GM15510 (cell line): ENCODE measurements around the gene CUL1.

Experiments used
- POLR2A ChIP-seq: IDR thresholded peaks from 3 replicates; pipeline ENCODE4 v1.6.1; 2011; ENCODE audit warnings: borderline replicate concordance; ENCODE audit not compliant: insufficient read length; ENCODE audit errors: extremely low read depth

The CUL1 gene

DNA sequence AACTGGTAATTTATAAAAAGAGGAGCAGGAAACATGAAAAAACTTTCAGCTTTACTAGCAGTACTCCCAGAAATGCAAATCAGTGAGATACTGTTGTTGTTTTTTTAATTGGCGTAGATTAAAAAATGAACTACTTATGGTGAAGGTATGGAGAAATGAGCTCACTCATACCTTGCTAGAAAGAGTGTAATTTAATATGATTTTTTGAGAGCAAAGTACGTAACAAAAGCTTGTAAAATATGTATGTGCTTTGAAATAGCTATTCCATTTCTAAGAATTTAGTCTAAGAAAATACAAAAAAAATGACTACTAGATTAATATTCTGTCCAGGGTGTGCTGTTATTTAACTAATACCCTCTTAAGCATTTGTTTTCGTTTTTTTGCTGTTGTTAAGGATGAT, 5.5 kb downstream of the CUL1 start:
- TF ChIP-seq POLR2A = no peak

DNA sequence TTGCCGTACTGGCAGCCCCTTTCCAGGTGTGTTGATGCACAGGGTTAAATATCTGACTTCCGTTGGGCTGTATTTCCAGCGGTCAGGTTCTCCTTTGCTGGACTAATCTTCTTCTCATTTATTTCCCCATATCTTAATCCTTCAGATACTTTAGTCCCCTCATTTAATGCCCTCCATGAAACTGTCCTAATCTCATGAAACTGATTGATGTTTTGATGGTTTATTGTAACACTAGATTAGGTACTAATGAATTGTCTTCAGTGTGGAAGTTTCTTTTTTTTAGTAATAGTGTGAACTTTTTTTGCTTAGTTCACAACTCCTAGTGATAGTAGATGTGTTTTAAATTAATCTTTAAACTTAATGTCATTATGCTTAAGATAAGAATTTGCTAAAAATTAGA, 6.3 kb downstream of the CUL1 start:
- no peak for TF ChIP-seq POLR2A

DNA sequence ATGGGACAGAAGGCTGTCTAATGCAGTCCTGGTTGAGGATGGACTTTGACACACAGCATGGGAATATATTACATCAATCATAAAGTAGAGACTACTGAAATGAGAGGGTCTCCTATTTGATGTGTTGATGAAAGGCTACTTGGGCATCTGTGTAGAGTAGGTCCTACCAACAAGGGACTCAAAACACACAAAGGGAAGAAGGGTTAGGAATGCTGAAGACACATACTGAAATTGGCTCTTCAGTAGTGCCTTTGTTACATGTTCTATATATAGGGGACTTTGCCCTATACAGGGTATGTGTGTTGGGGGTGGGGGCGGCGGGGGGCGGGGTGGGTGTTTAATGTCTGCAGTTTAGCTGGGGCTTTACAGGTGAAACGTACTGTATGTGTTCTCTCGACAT, 7.7 kb downstream of the CUL1 start:
- TF ChIP-seq POLR2A = no peak

DNA sequence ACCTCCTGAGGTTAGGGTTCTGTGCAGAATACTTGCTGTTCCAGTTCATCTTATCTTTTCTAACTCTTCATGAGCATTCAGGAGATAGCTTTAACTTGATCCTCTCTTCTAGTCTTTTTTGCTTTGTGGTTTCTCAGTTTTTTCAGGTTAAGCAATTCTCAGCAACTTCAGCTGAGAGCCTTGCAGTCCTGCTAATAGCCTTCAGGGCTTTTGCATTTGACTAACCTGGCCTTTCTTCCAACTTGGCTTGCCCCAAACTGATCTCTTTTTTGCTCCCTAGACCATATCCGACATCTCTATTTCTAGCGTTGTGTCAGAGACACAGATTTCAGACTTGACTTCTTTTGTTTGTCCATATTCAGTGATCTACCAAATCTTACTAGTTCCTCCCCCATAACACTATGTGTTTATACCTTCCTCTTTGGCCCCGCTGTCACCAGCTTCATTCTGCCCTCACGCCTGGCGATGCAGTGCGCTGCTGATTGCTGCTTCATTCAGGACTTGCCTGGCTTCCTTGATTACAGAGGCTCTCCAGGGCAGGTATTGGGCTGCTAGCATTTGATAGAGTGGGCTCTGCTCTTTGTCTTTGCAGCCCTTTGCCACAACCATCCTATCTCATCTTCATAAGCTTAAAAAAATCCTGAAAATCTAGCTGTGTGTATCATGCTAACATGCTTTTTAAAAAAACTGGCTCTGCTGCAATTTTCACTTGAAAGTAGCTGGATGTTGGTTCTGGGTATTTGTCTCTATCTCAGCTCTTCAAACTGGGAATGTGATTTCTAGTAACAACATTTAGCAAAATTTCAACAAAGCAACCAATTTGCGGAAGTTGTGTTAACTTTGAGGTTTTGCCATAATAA, 9.6 kb downstream of the CUL1 start:
- TF ChIP-seq POLR2A = no peak

DNA sequence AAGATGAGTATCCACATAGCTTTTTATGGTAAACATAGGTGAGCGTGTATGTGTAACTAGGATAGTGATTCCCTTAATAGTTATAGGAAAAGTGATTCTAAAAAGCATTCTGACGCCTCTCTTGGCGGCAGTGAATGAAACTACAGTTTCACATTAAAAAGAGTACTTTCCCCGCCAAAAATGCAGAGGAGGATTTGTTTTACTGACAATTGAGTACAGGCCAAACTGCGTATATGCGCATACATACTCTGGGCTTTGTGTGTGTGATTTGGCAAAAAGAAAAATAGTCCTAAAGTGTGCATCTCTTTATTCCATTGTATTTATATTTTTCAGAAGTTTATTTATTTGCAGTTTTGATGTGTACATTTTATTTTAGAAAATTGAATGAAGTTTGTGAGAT, 10.3 kb downstream of the CUL1 start:
- no peak for TF ChIP-seq POLR2A

DNA sequence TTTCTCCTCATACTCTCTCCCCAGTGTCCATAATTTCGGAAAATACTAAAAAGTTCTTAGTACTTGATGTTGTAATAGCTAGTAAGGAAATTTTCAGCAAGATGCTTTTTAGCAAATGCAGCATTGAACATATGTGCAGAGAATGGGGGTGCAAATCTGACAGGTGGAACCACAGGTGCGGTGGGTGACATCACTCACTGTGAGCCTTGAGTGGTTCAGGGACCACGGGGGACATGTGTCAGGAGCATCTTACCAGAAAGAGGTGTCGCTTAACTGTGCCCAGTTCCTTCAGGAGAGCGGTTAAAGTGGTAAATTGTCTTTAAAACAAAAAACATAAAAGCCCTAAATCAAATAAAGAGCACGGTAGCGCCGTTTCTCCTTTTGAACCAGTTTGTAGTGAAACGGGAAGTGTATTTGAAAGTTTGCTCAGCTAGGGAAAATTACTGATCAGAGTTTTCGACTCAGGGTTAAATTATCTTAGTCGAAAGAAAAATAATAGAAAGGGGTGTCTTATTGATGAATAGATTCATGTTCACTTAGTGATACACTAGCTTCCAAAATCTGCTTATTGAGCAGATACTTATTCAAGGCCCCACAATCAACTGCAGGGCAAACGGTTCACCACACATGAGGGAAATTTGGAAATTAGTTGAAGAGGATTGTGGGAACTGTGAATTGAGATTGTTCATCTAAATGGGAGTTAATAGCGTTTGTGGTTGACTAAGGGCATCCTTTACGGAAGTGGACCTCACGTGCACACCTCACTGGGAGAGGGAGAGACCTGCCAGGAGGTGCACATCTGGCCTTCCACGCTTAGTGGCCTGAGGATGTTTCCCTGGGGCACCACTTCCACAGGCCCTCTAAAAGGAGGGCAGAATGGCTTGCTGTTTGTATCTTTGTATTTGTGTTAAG, 12.7 kb downstream of the CUL1 start:
- no peak for TF ChIP-seq POLR2A

DNA sequence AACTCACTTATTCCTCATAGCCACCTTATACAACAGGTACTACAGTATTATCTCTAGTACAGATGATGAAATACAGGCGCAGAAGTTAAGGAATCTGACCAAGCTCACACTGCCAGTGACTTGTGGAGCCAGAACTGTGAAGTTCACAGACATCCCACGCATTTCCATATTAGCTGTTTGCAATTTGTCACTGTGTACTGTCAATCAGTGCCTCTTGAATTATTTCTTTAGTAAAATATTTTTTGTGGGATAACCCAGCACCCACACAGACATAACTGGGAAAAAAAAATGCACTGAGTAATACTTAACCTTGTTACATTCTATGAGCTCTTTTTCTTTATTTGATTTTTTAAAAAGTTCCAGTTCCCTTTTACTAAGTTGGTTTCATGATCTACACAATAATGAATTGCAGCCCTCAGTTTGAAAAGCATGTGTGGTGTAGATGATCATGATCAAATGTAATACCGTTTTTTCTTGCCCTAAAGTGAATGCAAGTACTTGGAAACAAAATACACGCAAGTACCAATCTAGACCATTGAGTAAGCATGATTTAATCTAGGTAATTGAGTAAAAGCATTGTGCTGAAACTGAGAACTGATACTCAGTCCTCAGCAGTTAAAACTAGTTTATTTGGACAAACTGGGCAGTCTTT, 14.1 kb downstream of the CUL1 start:
- TF ChIP-seq POLR2A = no peak

DNA sequence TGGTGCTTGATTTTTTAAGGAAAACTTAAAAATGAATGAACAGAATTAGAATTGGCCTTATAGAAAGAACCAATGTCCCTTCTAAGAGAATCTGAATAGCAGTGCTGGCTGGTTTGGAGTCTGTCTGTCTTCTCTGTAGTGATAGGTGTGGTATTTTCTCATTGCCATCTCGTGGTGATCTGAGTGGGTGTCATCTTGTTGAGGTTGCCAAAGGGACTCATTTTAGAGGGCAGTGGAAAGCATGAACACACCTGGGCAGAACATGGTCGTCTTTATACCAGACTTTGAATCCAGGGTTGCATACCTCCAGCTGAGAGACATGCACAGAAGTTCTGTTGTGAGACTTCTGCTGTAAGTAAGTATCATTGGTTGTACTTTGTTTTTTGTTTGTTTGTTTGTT, 15.8 kb downstream of the CUL1 start:
- TF ChIP-seq POLR2A = no peak

DNA sequence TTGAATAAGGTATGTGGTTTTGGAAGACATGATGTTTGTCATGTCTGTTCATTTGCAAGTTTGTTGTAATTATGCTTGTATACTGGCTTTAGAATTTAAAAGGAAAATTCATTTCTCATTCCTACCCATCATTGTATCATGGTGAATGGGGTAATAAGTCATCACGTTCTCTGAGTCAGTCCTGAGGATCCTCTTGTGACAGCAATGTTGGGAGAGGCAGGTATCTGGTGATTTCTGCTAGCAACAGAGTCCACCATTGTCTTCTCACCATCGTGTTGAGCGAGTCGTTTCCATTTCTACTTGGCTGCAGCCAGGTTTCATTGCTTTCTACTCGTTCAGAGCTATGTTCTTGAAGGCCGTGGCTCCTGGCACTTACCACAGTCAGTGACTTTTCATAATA, 16.3 kb downstream of the CUL1 start:
- no peak for TF ChIP-seq POLR2A

DNA sequence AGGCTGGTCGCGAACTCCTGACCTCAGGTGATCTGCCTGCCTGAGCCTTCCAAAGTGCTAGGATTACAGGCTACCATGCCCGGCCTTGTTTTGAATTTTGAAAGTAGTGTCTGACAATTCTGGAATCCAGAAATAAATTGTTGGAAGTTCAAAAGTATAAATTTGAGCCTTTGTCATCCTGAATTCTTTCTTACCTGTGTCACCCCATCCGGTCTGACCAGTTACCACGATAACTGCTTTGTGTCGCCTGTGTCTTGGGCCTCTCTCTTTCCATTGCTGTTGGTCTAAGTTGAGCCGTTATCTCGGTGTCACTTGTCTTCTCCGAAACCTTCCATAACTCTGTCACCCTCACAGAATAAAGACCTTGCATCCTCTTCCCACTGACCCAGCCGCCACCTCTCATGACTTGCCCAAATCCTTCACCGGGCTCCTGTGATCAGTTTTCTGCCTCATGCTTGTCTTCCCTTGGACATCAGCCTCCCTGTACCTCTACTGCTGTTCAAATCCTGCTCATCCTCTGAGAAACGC, 18.6 kb downstream of the CUL1 start:
- TF ChIP-seq POLR2A = no peak

DNA sequence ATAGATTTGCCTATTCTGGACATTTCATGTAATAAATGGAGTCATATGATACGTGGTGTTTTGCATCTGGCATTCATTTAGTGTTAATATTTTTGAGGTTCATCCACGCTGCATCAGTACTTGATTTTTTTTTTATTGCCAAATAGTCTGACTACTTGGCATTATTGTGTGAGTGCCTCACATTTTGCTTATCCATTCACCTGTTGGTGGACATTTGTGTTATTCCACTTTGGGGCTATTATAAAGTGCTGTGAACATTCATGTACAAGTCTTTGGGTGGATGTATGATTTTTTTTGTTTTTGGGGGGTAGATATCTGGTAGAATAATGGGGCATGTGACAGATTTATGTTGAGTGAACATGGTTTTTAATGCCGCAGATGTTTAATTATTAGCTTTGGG, 19.7 kb downstream of the CUL1 start:
- TF ChIP-seq POLR2A = no peak

DNA sequence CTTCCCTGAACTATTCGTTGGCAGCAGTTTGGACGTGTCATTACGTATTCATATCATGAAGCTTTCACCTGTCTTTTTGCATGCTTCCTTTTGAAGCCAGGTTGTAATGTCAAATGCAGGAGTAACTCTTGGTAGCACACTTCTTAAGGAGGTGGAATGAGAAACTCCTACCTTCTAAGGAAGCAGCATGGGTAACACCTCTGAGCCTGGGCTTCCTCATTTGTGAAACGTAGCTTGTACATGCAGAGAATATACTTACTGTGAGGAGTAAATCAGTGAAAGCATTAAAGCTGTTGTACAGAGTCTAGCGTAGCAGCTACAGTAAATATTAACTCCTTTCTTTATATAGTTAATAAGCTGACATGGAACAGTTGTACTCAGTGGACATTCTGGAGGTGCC, 21.1 kb downstream of the CUL1 start:
- TF ChIP-seq POLR2A = no peak

DNA sequence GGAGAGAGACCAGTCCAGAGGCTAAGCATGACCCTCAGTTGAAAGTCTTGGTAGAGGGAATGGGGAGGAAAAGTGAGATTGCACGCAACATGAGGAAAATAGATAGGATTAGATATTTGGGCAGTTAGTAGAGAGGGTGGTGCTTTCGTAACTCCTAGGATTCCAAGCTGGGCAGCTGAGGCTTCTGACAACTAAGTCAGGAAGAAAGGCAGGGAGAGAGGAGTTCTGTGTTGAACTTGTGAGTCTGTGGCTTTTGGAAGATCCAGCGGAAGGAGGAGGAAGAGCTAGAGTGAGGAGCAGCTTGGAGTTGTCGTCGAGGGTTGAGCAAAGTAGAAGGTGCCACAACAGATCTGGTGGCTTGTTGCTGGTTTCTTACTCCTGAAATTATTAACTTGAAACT, 21.8 kb downstream of the CUL1 start:
- TF ChIP-seq POLR2A = no peak

DNA sequence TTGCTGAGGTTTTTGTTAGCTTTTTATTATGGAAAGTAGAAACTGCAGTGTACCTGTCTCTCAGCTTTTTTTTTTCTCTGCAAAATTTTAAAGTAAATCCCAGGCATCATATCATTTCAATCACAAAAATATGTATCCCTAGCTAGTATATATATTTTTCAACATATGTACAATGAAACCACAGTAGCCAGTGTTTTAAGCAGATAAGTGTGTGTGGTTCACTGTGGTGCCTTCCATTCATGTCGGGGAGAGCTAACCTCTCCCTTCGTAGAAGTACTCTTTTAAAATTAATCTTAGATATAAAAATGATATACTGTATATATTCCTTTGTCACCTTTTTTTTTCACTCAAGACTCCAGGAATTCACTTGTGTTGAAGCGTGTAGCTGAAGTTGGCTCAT, 22.7 kb downstream of the CUL1 start:
- no peak for TF ChIP-seq POLR2A
